Ishikawa (cell line): Measurements from ENCODE around the gene CNPY4.

Experiments used
- CEBPB ChIP-seq: IDR thresholded peaks from 2 replicates; pipeline ENCODE4 v1.6.1; 2012
- CREB1 ChIP-seq: IDR thresholded peaks from 2 replicates; pipeline ENCODE4 v1.6.1; 2012; ENCODE audit warnings: low read depth
- EGR1 ChIP-seq: IDR thresholded peaks from 2 replicates; pipeline ENCODE4 v1.6.1; 2012
- EP300 ChIP-seq: IDR thresholded peaks from 2 replicates; pipeline ENCODE4 v1.6.1; 2012; ENCODE audit warnings: borderline replicate concordance
- FOXM1 ChIP-seq: IDR thresholded peaks from 2 replicates; pipeline ENCODE4 v1.6.1; 2012; ENCODE audit warnings: low read depth, borderline replicate concordance
- NFIC ChIP-seq: IDR thresholded peaks from 2 replicates; pipeline ENCODE4 v1.6.1; 2012
- RAD21 ChIP-seq: IDR thresholded peaks from 2 replicates; pipeline ENCODE4 v1.6.1; 2012; ENCODE audit warnings: low read depth
- TAF1 ChIP-seq: IDR thresholded peaks from 2 replicates; pipeline ENCODE4 v1.6.1; 2012; ENCODE audit warnings: low read depth, mild to moderate bottlenecking
- TCF12 ChIP-seq: IDR thresholded peaks from 2 replicates; pipeline ENCODE4 v1.6.1; 2012; ENCODE audit warnings: low read depth
- TEAD4 ChIP-seq: IDR thresholded peaks from 2 replicates; pipeline ENCODE4 v1.6.1; 2012
- USF1 ChIP-seq: IDR thresholded peaks from 2 replicates; pipeline ENCODE4 v1.6.1; 2012
- YY1 ChIP-seq: IDR thresholded peaks from 2 replicates; pipeline ENCODE4 v1.6.1; 2012; ENCODE audit warnings: low read depth
- ZBTB7A ChIP-seq: IDR thresholded peaks from 2 replicates; pipeline ENCODE4 v1.6.1; 2012; ENCODE audit warnings: low read depth
- TF ChIP-seq, protein P1 (sequence below): IDR thresholded peaks from 2 replicates; pipeline ENCODE4 v1.6.1; 2012
- TF ChIP-seq, protein P2 (sequence below): IDR thresholded peaks from 2 replicates; pipeline ENCODE4 v1.6.1; 2012; ENCODE audit warnings: low read depth, mild to moderate bottlenecking

The CNPY4 gene

GRCh38 chr7:100074841-100075240 lies 44.6 kb upstream of the CNPY4 start:
- TF ChIP-seq ZBTB7A (no peak), TAF1 (no peak), FOXM1 (no peak), NFIC (no peak), EGR1 (no peak), CREB1 (no peak), YY1 (no peak)

DNA sequence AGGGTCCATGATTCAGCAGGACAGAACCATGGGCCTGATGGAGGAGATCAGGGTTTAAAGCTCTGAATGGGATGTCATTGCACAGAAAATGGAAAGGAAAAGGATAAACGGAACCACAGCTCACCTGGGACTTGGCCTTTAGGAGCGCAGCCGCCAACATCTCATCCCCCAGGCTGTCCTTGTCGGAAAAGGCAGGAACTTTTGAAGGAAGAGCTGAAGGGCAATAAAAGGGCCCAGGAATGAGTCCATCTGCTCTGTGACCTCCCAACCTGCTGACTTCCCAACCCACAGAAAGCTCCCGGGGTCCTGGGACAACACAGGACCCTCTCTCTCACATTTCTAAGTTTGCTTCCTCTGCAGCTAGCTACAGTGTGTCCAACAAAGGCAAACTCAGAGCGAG lies 44.0 kb upstream of the CNPY4 start:
- TF ChIP-seq ZBTB7A (no peak), NFIC (no peak), YY1 (no peak)

GRCh38 chr7:100077205-100077604 lies 42.2 kb upstream of the CNPY4 start:
- no peak for TF ChIP-seq RAD21

DNA sequence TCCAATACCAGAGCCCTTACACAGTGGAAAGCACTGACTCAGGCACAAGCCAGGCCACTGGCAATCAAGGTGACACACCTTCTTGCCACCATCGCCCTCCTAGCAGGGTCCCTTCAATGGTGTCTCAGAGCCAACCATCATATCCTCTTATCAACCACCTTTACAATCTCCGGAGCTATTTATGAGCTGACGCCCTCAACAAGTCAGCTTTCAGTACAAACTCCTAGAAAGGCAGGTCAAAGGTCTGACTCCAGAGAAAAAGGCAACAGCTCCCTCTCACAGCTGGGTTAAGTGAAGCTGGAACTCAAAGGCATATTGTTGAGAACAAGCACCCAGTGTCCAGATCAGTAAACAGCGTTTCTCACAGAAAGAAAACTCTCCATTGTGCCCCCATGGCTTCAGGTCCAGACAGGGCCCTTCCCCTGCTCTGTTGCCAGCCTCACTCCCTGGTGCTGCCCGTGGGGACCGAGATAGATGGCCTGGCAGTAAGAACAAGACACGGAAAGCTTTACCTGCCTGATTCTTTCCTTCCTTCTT lies 40.3 kb upstream of the CNPY4 start:
- TF ChIP-seq EGR1, result no peak

- TF ChIP-seq FOXM1, result no peak
- no peak for TF ChIP-seq CREB1
- no peak for TF ChIP-seq TCF12
- no peak for TF ChIP-seq TAF1
- no peak for TF ChIP-seq NFIC
- no peak for TF ChIP-seq EGR1
- TF ChIP-seq ZBTB7A, result no peak
Measured at GRCh38 chr7:100080907-100081534, 38.4 kb upstream of the CNPY4 start.

- TF ChIP-seq USF1, result peak; percentile 35
- TF ChIP-seq TEAD4, result no peak
- 0 out of 2 replicates have a peak, but pooled peaks have one; percentile 19 for TF ChIP-seq YY1
- no peak for TF ChIP-seq FOXM1
- TF ChIP-seq, protein P1, sequence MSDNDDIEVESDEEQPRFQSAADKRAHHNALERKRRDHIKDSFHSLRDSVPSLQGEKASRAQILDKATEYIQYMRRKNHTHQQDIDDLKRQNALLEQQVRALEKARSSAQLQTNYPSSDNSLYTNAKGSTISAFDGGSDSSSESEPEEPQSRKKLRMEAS, result peak; percentile 98
- TF ChIP-seq EGR1, result peak; percentile 76
- peak; percentile 74 for TF ChIP-seq RAD21
- no peak for TF ChIP-seq NFIC
- peak; percentile 56; the same call in 1 of the 2 replicates for TF ChIP-seq CREB1
- TF ChIP-seq, protein P2, sequence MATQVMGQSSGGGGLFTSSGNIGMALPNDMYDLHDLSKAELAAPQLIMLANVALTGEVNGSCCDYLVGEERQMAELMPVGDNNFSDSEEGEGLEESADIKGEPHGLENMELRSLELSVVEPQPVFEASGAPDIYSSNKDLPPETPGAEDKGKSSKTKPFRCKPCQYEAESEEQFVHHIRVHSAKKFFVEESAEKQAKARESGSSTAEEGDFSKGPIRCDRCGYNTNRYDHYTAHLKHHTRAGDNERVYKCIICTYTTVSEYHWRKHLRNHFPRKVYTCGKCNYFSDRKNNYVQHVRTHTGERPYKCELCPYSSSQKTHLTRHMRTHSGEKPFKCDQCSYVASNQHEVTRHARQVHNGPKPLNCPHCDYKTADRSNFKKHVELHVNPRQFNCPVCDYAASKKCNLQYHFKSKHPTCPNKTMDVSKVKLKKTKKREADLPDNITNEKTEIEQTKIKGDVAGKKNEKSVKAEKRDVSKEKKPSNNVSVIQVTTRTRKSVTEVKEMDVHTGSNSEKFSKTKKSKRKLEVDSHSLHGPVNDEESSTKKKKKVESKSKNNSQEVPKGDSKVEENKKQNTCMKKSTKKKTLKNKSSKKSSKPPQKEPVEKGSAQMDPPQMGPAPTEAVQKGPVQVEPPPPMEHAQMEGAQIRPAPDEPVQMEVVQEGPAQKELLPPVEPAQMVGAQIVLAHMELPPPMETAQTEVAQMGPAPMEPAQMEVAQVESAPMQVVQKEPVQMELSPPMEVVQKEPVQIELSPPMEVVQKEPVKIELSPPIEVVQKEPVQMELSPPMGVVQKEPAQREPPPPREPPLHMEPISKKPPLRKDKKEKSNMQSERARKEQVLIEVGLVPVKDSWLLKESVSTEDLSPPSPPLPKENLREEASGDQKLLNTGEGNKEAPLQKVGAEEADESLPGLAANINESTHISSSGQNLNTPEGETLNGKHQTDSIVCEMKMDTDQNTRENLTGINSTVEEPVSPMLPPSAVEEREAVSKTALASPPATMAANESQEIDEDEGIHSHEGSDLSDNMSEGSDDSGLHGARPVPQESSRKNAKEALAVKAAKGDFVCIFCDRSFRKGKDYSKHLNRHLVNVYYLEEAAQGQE, result no peak
- peak; percentile 67 for TF ChIP-seq TAF1
- peak; percentile 27; the same call in 1 of the 2 replicates for TF ChIP-seq EP300
- TF ChIP-seq CEBPB, result no peak
- TF ChIP-seq ZBTB7A, result 0 out of 2 replicates have a peak, but pooled peaks have one; percentile 60
Measured at GRCh38 chr7:100081535-100082102, 37.8 kb upstream of the CNPY4 start, which contains the start of gene ZNF3. TSS of gene ZNF3 (minus strand) at chr7:100081723. CDS start at chr7:100077357, 4,366 bp downstream.

GRCh38 chr7:100082978-100083377 lies 36.5 kb upstream of the CNPY4 start:
- TF ChIP-seq YY1, result no peak
- TF ChIP-seq ZBTB7A, result 0 out of 2 replicates have a peak, but pooled peaks have one; percentile 37
- no peak for TF ChIP-seq TEAD4
- TF ChIP-seq, protein P1, result no peak
- TF ChIP-seq USF1, result no peak
- TF ChIP-seq CEBPB, result no peak
- TF ChIP-seq, protein P2, result no peak
